Measurements from ENCODE around the gene CPLX3. TPM values are rescaled to one million over a fixed set of nuclear protein-coding genes. Genes with fewer than 3 reads are reported as not detected.
A peak's percentile ranks its signal among the peaks of the same experiment; 100 is the strongest.

CPLX3 gene
- total RNA-seq, 4 donors from 2014 or later: not detected

GRCh38 chr15:74842581-74843444 lies 16.4 kb downstream of the CPLX3 start, which contains the start of gene ULK3:
Gene ULK3, minus strand, starts transcription at chr15:74843156. Its CDS starts 51 bp downstream, at chr15:74843105.
- Histone ChIP-seq H3K4me1 (peaks cover 0 to 30% (median 15%) of the 10 kb centered on the region in 4 donors), H3K4me3 (peak within 1 kb of the TSS; percentile 55 to 88 (median 82)), H3K9me3 (no peaks in the 10 kb centered on the region), H3K27ac (peak within 1 kb of the TSS; percentile 77 to 92 (median 91)), H3K36me3 (peaks cover 0 to 47% (median 0%) of the 10 kb centered on the region in 3 donors), H3K27me3 (no peaks in the 10 kb centered on the region)
- TF ChIP-seq POLR2A (IDR thresholded peaks at IDR 0.05) (peak; percentile 66 to 72), CTCF (IDR thresholded peaks at IDR 0.05) (peak; percentile 74 to 97 (median 94))
- DNase-seq: peak; percentile 93 to 97 (median 94)

- no peak for DNase-seq
- Histone ChIP-seq H3K4me1 (peaks cover 0 to 30% (median 15%) of the 10 kb centered on the region in 4 donors), H3K9me3 (no peaks in the 10 kb centered on the region), H3K36me3 (peaks cover 0 to 49% (median 0%) of the 10 kb centered on the region in 3 donors), H3K27ac (peak overlapping the region; percentile 77 to 92 (median 91)), H3K27me3 (no peaks in the 10 kb centered on the region), H3K4me3 (peak overlapping the region; percentile 55 to 88 (median 82))
- TF ChIP-seq CTCF (IDR thresholded peaks at IDR 0.05): no peak
- no peak for TF ChIP-seq POLR2A (IDR thresholded peaks at IDR 0.05)
Measured at GRCh38 chr15:74843445-74843828, 17.0 kb downstream of the CPLX3 start.

GRCh38 chr15:74843891-74844299 lies 17.5 kb downstream of the CPLX3 start:
- H3K4me1 ChIP-seq: peaks cover 0 to 30% (median 15%) of the 10 kb centered on the region in 4 donors
- H3K9me3 ChIP-seq: no peaks in the 10 kb centered on the region
- TF ChIP-seq CTCF (IDR thresholded peaks at IDR 0.05): no peak
- TF ChIP-seq POLR2A (IDR thresholded peaks at IDR 0.05): no peak
- H3K4me3 ChIP-seq: peak overlapping the region in 1 of 4 donors; percentile 86
- peak overlapping the region; percentile 77 to 92 (median 91) for H3K27ac ChIP-seq
- DNase-seq: no peak
- H3K36me3 ChIP-seq: peaks cover 0 to 49% (median 0%) of the 10 kb centered on the region in 3 donors
- no peaks in the 10 kb centered on the region for H3K27me3 ChIP-seq

GRCh38 chr15:74844319-74845207 lies 18.1 kb downstream of the CPLX3 start:
- peak overlapping the region in 3 of 4 donors; percentile 44 to 92 (median 91) for H3K27ac ChIP-seq
- TF ChIP-seq POLR2A (IDR thresholded peaks at IDR 0.05): no peak
- no peak for TF ChIP-seq CTCF (IDR thresholded peaks at IDR 0.05)
- DNase-seq: no peak
- H3K27me3 ChIP-seq: no peaks in the 10 kb centered on the region
- H3K9me3 ChIP-seq: no peaks in the 10 kb centered on the region
- H3K4me3 ChIP-seq: no peak overlapping the region
- peaks cover 0 to 49% (median 0%) of the 10 kb centered on the region in 3 donors for H3K36me3 ChIP-seq
- peaks cover 0 to 29% (median 15%) of the 10 kb centered on the region in 4 donors for H3K4me1 ChIP-seq

GRCh38 chr15:74845208-74845568 lies 18.8 kb downstream of the CPLX3 start:
- peak in 2 of 3 donors; percentile 55 to 63 for DNase-seq
- TF ChIP-seq CTCF (IDR thresholded peaks at IDR 0.05) (no peak), POLR2A (IDR thresholded peaks at IDR 0.05) (no peak)
- H3K4me3 ChIP-seq: no peak overlapping the region
- peak overlapping the region in 2 of 4 donors; percentile 44 to 92 for H3K27ac ChIP-seq
- peaks cover 0 to 24% (median 15%) of the 10 kb centered on the region in 4 donors for H3K4me1 ChIP-seq
- H3K27me3 ChIP-seq: no peaks in the 10 kb centered on the region
- H3K36me3 ChIP-seq: peaks cover 0 to 49% (median 0%) of the 10 kb centered on the region in 3 donors
- H3K9me3 ChIP-seq: no peaks in the 10 kb centered on the region
